Endothelial cell of umbilical vein (primary cell): ENCODE results near the gene RAB3GAP2. TPM values are rescaled to one million over a fixed set of nuclear protein-coding genes. Genes with fewer than 3 reads are reported as not detected.

Experiments used
- BruUV-seq: library from RNA; stranded (reverse); fragments of 400-500 nt; replicated peaks from 2 replicates; lab custom pipeline; 2021; lab: Mats Ljungman, UMichigan
- CTCF ChIA-PET: fragments of 300-600, 350-600 bp; sonication (Branson Sonifier 250); formaldehyde crosslinking; loops from one replicate; lab custom pipeline; 2021; ENCODE audit warnings: antibody characterized with exemption, inconsistent platforms; lab: Charles Lee
- POLR2A ChIA-PET: fragments of 300-600, 350-600 bp; sonication (Branson Sonifier 250); formaldehyde crosslinking; loops from one replicate; lab custom pipeline; 2021; ENCODE audit warnings: antibody characterized with exemption, inconsistent platforms; lab: Charles Lee
- DNase-seq: peaks from one replicate; pipeline ENCODE4 v3.0.0-alpha.2; 2011; ENCODE audit warnings: low read depth, low spot score
- FAIRE-seq: peaks from 2 replicates; lab custom pipeline; 2011; peaks lifted over from hg19 to GRCh38; lab: Jason Lieb, UNC
- H2AFZ ChIP-seq: 2 replicates; pipeline ENCODE4 v1.6.0; 2012; ENCODE audit warnings: low read depth, low read length, control low read depth, inconsistent platforms
- H3K27ac ChIP-seq: 2 replicates; pipeline ENCODE4 v1.5.1; 2011; ENCODE audit warnings: low read depth, mild to moderate bottlenecking, control low read depth, low read length, moderate library complexity; ENCODE audit not compliant: insufficient read depth
- H3K27me3 ChIP-seq, 2 experiments: 2 replicates each; pipeline versions ENCODE4 v1.6.0 to v1.6.1; 2011; ENCODE audit warnings: low read length in 2 of 2, mixed read lengths in 1 of 2; ENCODE audit not compliant: control insufficient read depth in 2 of 2, insufficient read depth in 2 of 2
- H3K36me3 ChIP-seq, 2 experiments: 2 replicates in 1 of 2; 3 replicates in 1 of 2; pipeline ENCODE4 v1.5.1; 2011; ENCODE audit warnings: low read length in 2 of 2, mild to moderate bottlenecking in 1 of 2, moderate library complexity in 1 of 2; ENCODE audit not compliant: control insufficient read depth in 2 of 2, insufficient read depth in 2 of 2; ENCODE audit errors: extremely low read depth in 1 of 2
- H3K4me1 ChIP-seq: 3 replicates; pipeline ENCODE4 v1.5.1; 2011; ENCODE audit warnings: mild to moderate bottlenecking, low read length; ENCODE audit not compliant: control insufficient read depth, insufficient read depth; ENCODE audit errors: extremely low read depth
- H3K4me2 ChIP-seq: 2 replicates; pipeline ENCODE4 v1.6.1; 2011; ENCODE audit warnings: low read length, control low read depth, mixed read lengths; ENCODE audit not compliant: insufficient read depth
- H3K4me3 ChIP-seq, 3 experiments: fragments of 200-600 bp in 1 of 3; sonication (generic), shearing (Covaris generic) in 1 of 3; replicated peaks in 1 of 3; 2 replicates each; pipeline ENCODE4 v1.5.1; 2011 to 2016; ENCODE audit warnings: control low read depth in 3 of 3, low read length in 3 of 3, mild to moderate bottlenecking in 2 of 3, inconsistent platforms in 1 of 3, low read depth in 1 of 3, moderate library complexity in 1 of 3; ENCODE audit not compliant: insufficient read depth in 1 of 3
- H3K79me2 ChIP-seq: 2 replicates; pipeline ENCODE4 v1.6.0; 2012; ENCODE audit warnings: low read length, inconsistent platforms; ENCODE audit not compliant: control insufficient read depth, insufficient read depth
- H3K9ac ChIP-seq: replicated peaks from 2 replicates; pipeline ENCODE3; 2011; ENCODE audit warnings: low read length, control low read depth; ENCODE audit not compliant: insufficient read depth; ENCODE audit errors: extremely low read depth
- H3K9me1 ChIP-seq: replicated peaks from 3 replicates; pipeline ENCODE4 v1.6.0; 2011; ENCODE audit warnings: mild to moderate bottlenecking, low read length; ENCODE audit not compliant: control insufficient read depth, insufficient read depth; ENCODE audit errors: extremely low read depth
- H3K9me3 ChIP-seq: replicated peaks from 2 replicates; pipeline ENCODE4 v1.5.1; 2012; ENCODE audit warnings: low read length, inconsistent platforms; ENCODE audit not compliant: control insufficient read depth, insufficient read depth
- H4K20me1 ChIP-seq: replicated peaks from 2 replicates; pipeline ENCODE3; 2011; ENCODE audit warnings: mild to moderate bottlenecking, low read length; ENCODE audit not compliant: control insufficient read depth, insufficient read depth; ENCODE audit errors: extremely low read depth
- CTCF ChIP-seq, 2 donors: IDR thresholded peaks; 1 replicate in 1 of 2; 2 replicates in 1 of 2; pipeline ENCODE4 v1.5.1; 2011; ENCODE audit warnings: low read length in 2 of 2, mild to moderate bottlenecking in 2 of 2, moderate library complexity in 2 of 2, control low read depth in 1 of 2, inconsistent platforms in 1 of 2, low read depth in 1 of 2; ENCODE audit not compliant: insufficient read depth in 1 of 2; ENCODE audit errors: extremely low read depth in 1 of 2
- FOS ChIP-seq: IDR thresholded peaks from 2 replicates; pipeline ENCODE4 v1.6.1; 2011; ENCODE audit warnings: mild to moderate bottlenecking, low read length, moderate library complexity, borderline replicate concordance; ENCODE audit not compliant: insufficient read depth
- GATA2 ChIP-seq: IDR thresholded peaks from 2 replicates; pipeline ENCODE4 v1.7.0; 2011; ENCODE audit warnings: low read depth, mild to moderate bottlenecking, moderate library complexity, mixed read lengths, low read length; ENCODE audit not compliant: insufficient read length, insufficient read depth
- MYC ChIP-seq: IDR thresholded peaks from one replicate; pipeline ENCODE4 v1.6.1; 2011; ENCODE audit warnings: mild to moderate bottlenecking, low read depth, low read length
- dilution Hi-C: fragments of 300-500 bp; cut with MboI; formaldehyde crosslinking; loops from one replicate; pipeline ENCODE4 v1.15.0; 2019; ENCODE audit warnings: low sequenced_read_pairs; ENCODE audit not compliant: extremely low pct_ligation_motif_present
- intact Hi-C: fragments of 100-400 bp; cut with micrococcal nuclease; formaldehyde crosslinking; loops from one replicate; pipeline ENCODE4 v1.10.0; 2022
- polyA plus RNA-seq, 4 experiments: library from polyadenylated mRNA; depleted of rRNA in 3 of 4; stranded (reverse) in 3 of 4; unstranded in 1 of 4; fragments of >200 nt; gene quantifications; 2 replicates each; pipeline versions ENCODE4 v1.2.1 to v1.2.3, GENCODE V29; 2011 to 2012; ENCODE audit warnings: missing spikeins in 1 of 4
- total RNA-seq: library from RNA; stranded (reverse); gene quantifications from 2 replicates; pipeline ENCODE4 v1.2.3, GENCODE V29; 2021

Gene RAB3GAP2
- total and polyA plus RNA-seq, 2 donors (not counting 3 experiments of a cell fraction or from before 2014, with no cell fraction given): 11.1 to 37.4 TPM

GRCh38 chr1:220123066-220123465, 149.2 kb downstream of the RAB3GAP2 start:
- Histone ChIP-seq H3K9ac (no peak overlapping the region), H3K79me2 (no peaks in the 10 kb centered on the region), H3K4me1 (no peaks in the 10 kb centered on the region), H3K27ac (no peak overlapping the region), H3K4me2 (no peak overlapping the region), H4K20me1 (no peaks in the 10 kb centered on the region), H2AFZ (no peak overlapping the region), H3K4me3 (no peak overlapping the region), H3K9me3 (no peaks in the 10 kb centered on the region), H3K27me3 (no peaks in the 10 kb centered on the region), H3K36me3 (peaks cover 4% of the 10 kb centered on the region in 2 experiments), H3K9me1 (no peaks in the 10 kb centered on the region)
- dilution Hi-C loops: no loop called here
- intact Hi-C loops: no loop called here
- BruUV-seq: no TSS peak
- TF ChIP-seq CTCF (IDR thresholded peaks at IDR 0.05; ENCODE audit: extremely low read depth in 1 of 2, insufficient read depth in 1 of 2, low read depth in 1 of 2, low read length in 2 of 2) (no peak), GATA2 (no peak), FOS (no peak), MYC (no peak)
- ChIA-PET POLR2A (no interaction called here), CTCF (interaction anchor here (1.1 to 4.6 kb wide), 6 partner anchors 11 to 134 kb away, joined by 5 to 28 read pairs (median 8); partner anchors contain the start of gene BPNT1)
- FAIRE-seq (no peak), DNase-seq (no peak)
